Esophagus squamous epithelium (tissue), 5 donors: ENCODE results near the gene PTPN14. TPM values are rescaled to one million over a fixed set of nuclear protein-coding genes. Genes with fewer than 3 reads are reported as not detected.

Experiments
- DNase-seq: peaks from one replicate; lab custom pipeline; 2025; lab: John Stamatoyannopoulos, UW
- H3K27ac ChIP-seq, 4 donors: fragments of 200-600 bp; sonication (generic); one replicate each; pipeline ENCODE4 v1.5.1; 2016 to 2019; ENCODE audit warnings: mild to moderate bottlenecking in 1 of 4
- H3K27me3 ChIP-seq, 4 donors: fragments of 200-600 bp; sonication (generic); 1 replicate in 3 of 4; 2 replicates in 1 of 4; pipeline versions ENCODE4 v1.5.1 to v1.6.0; 2017 to 2021; ENCODE audit warnings: antibody characterized with exemption in 1 of 4
- H3K36me3 ChIP-seq, 3 donors: fragments of 200-600 bp; sonication (generic); one replicate each; pipeline ENCODE4 v1.5.1; 2016 to 2019
- H3K4me1 ChIP-seq, 3 donors: fragments of 200-600 bp; sonication (generic); one replicate each; pipeline ENCODE4 v1.5.1; 2017 to 2019
- H3K4me3 ChIP-seq, 4 donors: fragments of 200-600 bp; sonication (generic); 1 replicate in 3 of 4; 2 replicates in 1 of 4; pipeline ENCODE4 v1.5.1; 2016 to 2019; ENCODE audit warnings: mild to moderate bottlenecking in 2 of 4, moderate library complexity in 1 of 4
- H3K9me3 ChIP-seq, 3 donors: fragments of 200-600 bp; sonication (generic); one replicate each; pipeline ENCODE4 v1.5.1; 2016 to 2019
- CTCF ChIP-seq, 6 experiments: fragments of 450-650 bp in 4 of 6; fragments of 200-600 bp in 2 of 6; sonication (generic) in 2 of 6; IDR thresholded peaks; one replicate each; pipeline ENCODE4 v1.5.1; 2016 to 2019; ENCODE audit warnings: antibody characterized with exemption in 6 of 6, mild to moderate bottlenecking in 4 of 6, moderate library complexity in 4 of 6
- POLR2A ChIP-seq, 4 donors: fragments of 450-650 bp; IDR thresholded peaks; one replicate each; pipeline ENCODE4 v1.6.1; 2017; ENCODE audit warnings: antibody characterized with exemption in 4 of 4, mild to moderate bottlenecking in 4 of 4, moderate library complexity in 3 of 4
- WGBS, 2 donors: methylation state at CpG; one replicate each; pipeline ENCODE4 v1.1.5; 2018; 5-methylcytosine and 5-hydroxymethylcytosine counted together
- intact Hi-C: fragments of 100-400 bp; cut with DNase I; formaldehyde crosslinking; loops from one replicate; pipeline ENCODE4 v1.15.0; 2022
- total RNA-seq, 4 donors: library from RNA; depleted of rRNA; stranded (reverse); fragments of >200 nt; gene quantifications; one replicate each; pipeline ENCODE4 v1.1.0, GENCODE V29; 2016
- donor health status: DM: yes; HTN: yes; CAD: no.

PTPN14 gene
- total RNA-seq, 4 donors from 2014 or later: 14.4 to 28.8 (median 15.7) TPM

GRCh38 chr1:214314178-214314843, 237.1 kb downstream of the PTPN14 start:
- no peaks in the 10 kb centered on the region for H3K9me3 ChIP-seq
- H3K27ac ChIP-seq: no peak overlapping the region
- intact Hi-C loops: no loop called here
- no peak for TF ChIP-seq CTCF (IDR thresholded peaks at IDR 0.05)
- TF ChIP-seq POLR2A (IDR thresholded peaks at IDR 0.05): no peak
- 70 to 82% methylated on average over 5 of the region's 5 CpGs for WGBS, 2 donors
- H3K4me1 ChIP-seq: peaks cover 0 to 4% (median 0%) of the 10 kb centered on the region in 3 donors
- H3K36me3 ChIP-seq: peaks cover 0 to 44% (median 0%) of the 10 kb centered on the region in 3 donors
- no peaks in the 10 kb centered on the region for H3K27me3 ChIP-seq
- no peak for DNase-seq
- no peak overlapping the region for H3K4me3 ChIP-seq

GRCh38 chr1:214312530-214313051, 238.8 kb downstream of the PTPN14 start:
- no peaks in the 10 kb centered on the region for H3K9me3 ChIP-seq

GRCh38 chr1:214310777-214311690, 240.4 kb downstream of the PTPN14 start:
- Histone ChIP-seq H3K27me3 (no peaks in the 10 kb centered on the region), H3K36me3 (peaks cover 0 to 21% (median 0%) of the 10 kb centered on the region in 3 donors), H3K27ac (no peak overlapping the region), H3K9me3 (no peaks in the 10 kb centered on the region), H3K4me3 (no peak overlapping the region), H3K4me1 (peaks cover 0 to 4% (median 0%) of the 10 kb centered on the region in 3 donors)
- TF ChIP-seq CTCF (IDR thresholded peaks at IDR 0.05): no peak
- TF ChIP-seq POLR2A (IDR thresholded peaks at IDR 0.05): no peak
- DNase-seq: no peak
- 73 to 80% methylated on average over 11 of the region's 11 CpGs for WGBS, 2 donors
- intact Hi-C loops: no loop called here

More at GRCh38 chr1:214312530-214313051, 238.8 kb downstream of the PTPN14 start:
- H3K27me3 ChIP-seq: no peaks in the 10 kb centered on the region
- DNase-seq: no peak
- TF ChIP-seq CTCF (IDR thresholded peaks at IDR 0.05) (no peak), POLR2A (IDR thresholded peaks at IDR 0.05) (no peak)
- H3K4me3 ChIP-seq: no peak overlapping the region
- peaks cover 0 to 4% (median 0%) of the 10 kb centered on the region in 3 donors for H3K4me1 ChIP-seq
- H3K27ac ChIP-seq: no peak overlapping the region
- peaks cover 0 to 30% (median 0%) of the 10 kb centered on the region in 3 donors for H3K36me3 ChIP-seq
- WGBS, 2 donors: 90 to 92% methylated on average over 9 to 10 of the region's 10 CpGs
- intact Hi-C loops: no loop called here

GRCh38 chr1:214310010-214310409, 241.4 kb downstream of the PTPN14 start:
- TF ChIP-seq CTCF (IDR thresholded peaks at IDR 0.05): no peak
- TF ChIP-seq POLR2A (IDR thresholded peaks at IDR 0.05): no peak
- H3K27ac ChIP-seq: no peak overlapping the region
- H3K27me3 ChIP-seq: no peaks in the 10 kb centered on the region
- H3K4me1 ChIP-seq: peaks cover 0 to 4% (median 0%) of the 10 kb centered on the region in 3 donors
- 60% methylated on average over 3 of the region's 3 CpGs for WGBS, 2 donors
- no peaks in the 10 kb centered on the region for H3K9me3 ChIP-seq
- H3K36me3 ChIP-seq: peaks cover 0 to 17% (median 0%) of the 10 kb centered on the region in 3 donors
- H3K4me3 ChIP-seq: no peak overlapping the region
- no peak for DNase-seq
- intact Hi-C loops: no loop called here
